ENCODE data around the gene ALS2CL.

DNA sequence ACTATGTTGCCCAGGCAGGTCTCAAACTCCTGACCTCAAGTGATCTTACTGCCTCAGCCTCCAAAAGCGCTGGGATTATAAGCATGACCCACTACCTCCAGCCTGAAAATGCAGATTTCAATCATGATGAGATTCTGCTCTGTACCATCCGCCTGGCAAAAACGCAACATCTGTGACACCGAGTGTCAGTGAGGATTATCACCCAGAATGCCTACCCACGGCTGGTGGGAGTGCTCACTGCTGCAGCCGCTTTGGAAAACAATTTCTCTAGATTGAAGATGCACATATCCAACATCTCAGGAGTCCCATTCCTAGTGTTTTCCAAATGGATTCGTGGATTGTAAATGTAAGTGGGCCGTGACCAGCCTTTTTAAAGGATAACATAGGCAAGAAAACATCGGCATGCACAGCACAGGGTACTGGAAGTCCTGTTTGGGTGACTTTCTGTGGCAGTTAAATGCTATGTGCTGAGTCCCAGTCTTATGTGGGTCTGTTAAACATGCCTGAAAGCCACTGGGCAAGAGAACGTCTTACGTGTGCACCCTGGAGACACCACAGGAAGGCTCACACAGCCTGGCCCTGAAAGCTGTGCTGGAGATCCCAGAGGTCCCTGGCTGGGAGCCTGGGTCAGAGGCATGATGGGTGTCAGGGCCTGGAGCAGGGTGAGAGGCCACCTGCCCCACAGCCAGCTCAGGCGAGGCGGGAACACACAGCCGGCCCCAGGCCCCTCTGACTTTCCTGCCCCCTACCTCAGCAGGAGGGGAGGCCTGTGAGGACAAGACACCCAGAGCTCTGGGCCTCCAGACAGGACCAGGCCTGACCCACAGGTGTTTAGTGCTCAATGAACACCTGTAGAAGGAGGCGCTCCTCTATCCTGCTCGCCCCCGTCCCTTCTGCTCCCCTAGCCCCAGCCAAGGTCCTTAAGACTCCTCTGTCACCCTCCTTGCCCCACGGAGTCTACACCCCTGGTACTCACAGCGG, 23.3 kb upstream of the ALS2CL start:
- TF ChIP-seq POLR2A (IDR thresholded peaks at IDR 0.05) (no peak), EP300 (IDR thresholded peaks at IDR 0.05) (no peak)
- TF ChIP-seq, protein P1, sequence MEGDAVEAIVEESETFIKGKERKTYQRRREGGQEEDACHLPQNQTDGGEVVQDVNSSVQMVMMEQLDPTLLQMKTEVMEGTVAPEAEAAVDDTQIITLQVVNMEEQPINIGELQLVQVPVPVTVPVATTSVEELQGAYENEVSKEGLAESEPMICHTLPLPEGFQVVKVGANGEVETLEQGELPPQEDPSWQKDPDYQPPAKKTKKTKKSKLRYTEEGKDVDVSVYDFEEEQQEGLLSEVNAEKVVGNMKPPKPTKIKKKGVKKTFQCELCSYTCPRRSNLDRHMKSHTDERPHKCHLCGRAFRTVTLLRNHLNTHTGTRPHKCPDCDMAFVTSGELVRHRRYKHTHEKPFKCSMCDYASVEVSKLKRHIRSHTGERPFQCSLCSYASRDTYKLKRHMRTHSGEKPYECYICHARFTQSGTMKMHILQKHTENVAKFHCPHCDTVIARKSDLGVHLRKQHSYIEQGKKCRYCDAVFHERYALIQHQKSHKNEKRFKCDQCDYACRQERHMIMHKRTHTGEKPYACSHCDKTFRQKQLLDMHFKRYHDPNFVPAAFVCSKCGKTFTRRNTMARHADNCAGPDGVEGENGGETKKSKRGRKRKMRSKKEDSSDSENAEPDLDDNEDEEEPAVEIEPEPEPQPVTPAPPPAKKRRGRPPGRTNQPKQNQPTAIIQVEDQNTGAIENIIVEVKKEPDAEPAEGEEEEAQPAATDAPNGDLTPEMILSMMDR (IDR thresholded peaks at IDR 0.05) = no peak

All from ovary (tissue), 3 donors.